ENCODE results near the gene FAM171A1.
A peak's percentile ranks its signal among the peaks of the same experiment; 100 is the strongest.

Gene FAM171A1

GRCh38 chr10:15236340-15236739 is 134.7 kb downstream of the FAM171A1 start:
- no peak for TF ChIP-seq CTCF (IDR thresholded peaks at IDR 0.05; ENCODE audit: control insufficient read depth, extremely low read depth, insufficient read depth)
- DNase-seq (ENCODE audit: low read depth): no peak
- no peak overlapping the region for H3K4me3 ChIP-seq (ENCODE audit: low read depth, low read length)

GRCh38 chr10:15232279-15232678 is 138.8 kb downstream of the FAM171A1 start:
- TF ChIP-seq CTCF (IDR thresholded peaks at IDR 0.05; ENCODE audit: control insufficient read depth, extremely low read depth, insufficient read depth): no peak
- peak; percentile 11 for DNase-seq (ENCODE audit: low read depth)
- no peak overlapping the region for H3K4me3 ChIP-seq (ENCODE audit: low read depth, low read length)

GRCh38 chr10:15231426-15231825 is 139.7 kb downstream of the FAM171A1 start:
- DNase-seq (ENCODE audit: low read depth): no peak
- H3K4me3 ChIP-seq (ENCODE audit: low read depth, low read length): no peak overlapping the region
- TF ChIP-seq CTCF (IDR thresholded peaks at IDR 0.05; ENCODE audit: control insufficient read depth, extremely low read depth, insufficient read depth): no peak

- DNase-seq (ENCODE audit: low read depth): no peak
- no peak for TF ChIP-seq CTCF (IDR thresholded peaks at IDR 0.05; ENCODE audit: control insufficient read depth, extremely low read depth, insufficient read depth)
- H3K4me3 ChIP-seq (ENCODE audit: low read depth, low read length): no peak overlapping the region
Measured at GRCh38 chr10:15230257-15230656, 140.8 kb downstream of the FAM171A1 start.

- no peak for DNase-seq (ENCODE audit: low read depth)
- TF ChIP-seq CTCF (IDR thresholded peaks at IDR 0.05; ENCODE audit: control insufficient read depth, extremely low read depth, insufficient read depth): no peak
Measured at GRCh38 chr10:15229268-15229667, 141.8 kb downstream of the FAM171A1 start.

GRCh38 chr10:15228426-15228825 is 142.7 kb downstream of the FAM171A1 start:
- DNase-seq (ENCODE audit: low read depth): no peak
- no peak for TF ChIP-seq CTCF (IDR thresholded peaks at IDR 0.05; ENCODE audit: control insufficient read depth, extremely low read depth, insufficient read depth)
- no peak overlapping the region for H3K4me3 ChIP-seq (ENCODE audit: low read depth, low read length)

More at GRCh38 chr10:15229268-15229667, 141.8 kb downstream of the FAM171A1 start:
- H3K4me3 ChIP-seq (ENCODE audit: low read depth, low read length): no peak overlapping the region

- no peak for TF ChIP-seq CTCF (IDR thresholded peaks at IDR 0.05; ENCODE audit: control insufficient read depth, extremely low read depth, insufficient read depth)
- no peak for DNase-seq (ENCODE audit: low read depth)
- H3K4me3 ChIP-seq (ENCODE audit: low read depth, low read length): no peak overlapping the region
Measured at GRCh38 chr10:15227611-15228372, 143.3 kb downstream of the FAM171A1 start.
